Neural cell (in vitro differentiated cells): ENCODE data around the gene KBTBD12. TPM values are rescaled to one million over a fixed set of nuclear protein-coding genes. Genes with fewer than 3 reads are reported as not detected.

ENCODE experiments used
- H2AFZ ChIP-seq: fragments of 200-600, 300-800 bp; sonication (generic), shearing (Covaris generic); 2 replicates; pipeline ENCODE4 v1.6.0; 2014; ENCODE audit warnings: low read depth, mild to moderate bottlenecking, antibody characterized with exemption, low read length, moderate library complexity
- H3F3A ChIP-seq: fragments of 200-600 bp; shearing (Covaris generic); 2 replicates; pipeline ENCODE4 v1.6.1; 2016; ENCODE audit warnings: mild to moderate bottlenecking, moderate library complexity, mixed read lengths, antibody characterized with exemption, low read length; ENCODE audit not compliant: insufficient read depth, poor library complexity, severe bottlenecking
- H3K27ac ChIP-seq: fragments of 200-600, 300-800 bp; sonication (generic), shearing (Covaris generic); 2 replicates; pipeline ENCODE4 v1.5.1; 2014; ENCODE audit warnings: mild to moderate bottlenecking, low read length, moderate library complexity
- H3K27me3 ChIP-seq: fragments of 300-800, 200-600 bp; sonication (generic), shearing (Covaris generic); 2 replicates; pipeline ENCODE4 v1.6.0; 2014; ENCODE audit warnings: mild to moderate bottlenecking, low read depth, low read length, moderate library complexity; ENCODE audit not compliant: insufficient read depth
- H3K36me3 ChIP-seq: fragments of 300-800, 200-600 bp; sonication (generic), shearing (Covaris generic); 2 replicates; pipeline ENCODE4 v1.5.1; 2014; ENCODE audit warnings: mild to moderate bottlenecking, antibody characterized with exemption, low read length, moderate library complexity; ENCODE audit not compliant: insufficient read depth
- H3K4me2 ChIP-seq: fragments of 300-800, 200-600 bp; sonication (generic), shearing (Covaris generic); 2 replicates; pipeline ENCODE4 v1.6.0; 2014; ENCODE audit warnings: mild to moderate bottlenecking, low read length
- H3K4me3 ChIP-seq: fragments of 300-800, 200-600 bp; sonication (generic), shearing (Covaris generic); 2 replicates; pipeline ENCODE4 v1.5.1; 2014; ENCODE audit warnings: mild to moderate bottlenecking, low read length, moderate library complexity
- H3K79me2 ChIP-seq: fragments of 200-600 bp; shearing (Covaris generic); replicated peaks from 2 replicates; pipeline ENCODE4 v1.6.0; 2014; ENCODE audit warnings: mild to moderate bottlenecking, low read length, moderate library complexity; ENCODE audit not compliant: insufficient read depth
- H3K9ac ChIP-seq: fragments of 300-800, 200-600 bp; sonication (generic), shearing (Covaris generic); 2 replicates; pipeline ENCODE4 v1.6.1; 2016; ENCODE audit warnings: mild to moderate bottlenecking, low read length, mixed read lengths
- H3K9me2 ChIP-seq: fragments of 200-600 bp; shearing (Covaris generic); 2 replicates; pipeline ENCODE4 v1.6.1; 2016; ENCODE audit warnings: mild to moderate bottlenecking, low read length, mixed read lengths; ENCODE audit not compliant: insufficient read depth
- H3K9me3 ChIP-seq: fragments of 200-600, 300-800 bp; sonication (generic), shearing (Covaris generic); 2 replicates; pipeline ENCODE4 v1.6.1; 2016; ENCODE audit warnings: mild to moderate bottlenecking, mixed run types, low read length, moderate library complexity, mixed read lengths
- H4K20me1 ChIP-seq: fragments of 200-600 bp; shearing (Covaris generic); 2 replicates; pipeline ENCODE4 v1.6.1; 2016; ENCODE audit warnings: mild to moderate bottlenecking, mixed run types; ENCODE audit not compliant: insufficient read depth
- EP300 ChIP-seq: fragments of 450-650 bp; conservative IDR thresholded peaks from 2 replicates; pipeline ENCODE4 v1.6.1; 2014; ENCODE audit warnings: antibody characterized with exemption, mild to moderate bottlenecking, moderate library complexity; ENCODE audit not compliant: poor library complexity, severe bottlenecking
- EZH2 ChIP-seq: fragments of 200-600, 300-800 bp; shearing (Covaris generic), sonication (generic); IDR thresholded peaks from 2 replicates; pipeline ENCODE4 v1.6.1; 2014; ENCODE audit warnings: antibody characterized with exemption, low read length, borderline replicate concordance, mild to moderate bottlenecking; ENCODE audit not compliant: insufficient read depth, poor library complexity, severe bottlenecking
- MXI1 ChIP-seq: fragments of 450-650 bp; conservative IDR thresholded peaks from 2 replicates; pipeline ENCODE4 v1.6.1; 2014; ENCODE audit warnings: antibody characterized with exemption, mild to moderate bottlenecking; ENCODE audit not compliant: poor library complexity, severe bottlenecking
- POLR2AphosphoS5 ChIP-seq: IDR thresholded peaks from 2 replicates; pipeline ENCODE4 v1.6.1; 2012
- RAD21 ChIP-seq: fragments of 450-650 bp; conservative IDR thresholded peaks from 2 replicates; pipeline ENCODE4 v1.6.1; 2014; ENCODE audit warnings: antibody characterized with exemption, mild to moderate bottlenecking, moderate library complexity
- SMC3 ChIP-seq: fragments of 450-650 bp; conservative IDR thresholded peaks from 2 replicates; pipeline ENCODE4 v1.6.1; 2014; ENCODE audit warnings: antibody characterized with exemption, mild to moderate bottlenecking, moderate library complexity; ENCODE audit not compliant: poor library complexity
- TAF1 ChIP-seq: IDR thresholded peaks from 2 replicates; pipeline ENCODE4 v1.6.1; 2012; ENCODE audit warnings: low read depth
- polyA plus RNA-seq: library from polyadenylated mRNA; depleted of rRNA; stranded (reverse); fragments of >200 nt; gene quantifications from 2 replicates; pipeline ENCODE4 v1.2.3, GENCODE V29; 2014
- TF ChIP-seq, protein P1 (sequence below): IDR thresholded peaks from 2 replicates; pipeline ENCODE4 v1.6.1; 2012; ENCODE audit warnings: borderline replicate concordance
- TF ChIP-seq, protein P2 (sequence below): fragments of 450-650 bp; IDR thresholded peaks from 2 replicates; pipeline ENCODE4 v1.5.1; 2014; ENCODE audit warnings: antibody characterized with exemption, mild to moderate bottlenecking, moderate library complexity; ENCODE audit not compliant: poor library complexity, severe bottlenecking

The KBTBD12 gene
- polyA plus RNA-seq, 1 donor from 2014 or later: not detected

DNA sequence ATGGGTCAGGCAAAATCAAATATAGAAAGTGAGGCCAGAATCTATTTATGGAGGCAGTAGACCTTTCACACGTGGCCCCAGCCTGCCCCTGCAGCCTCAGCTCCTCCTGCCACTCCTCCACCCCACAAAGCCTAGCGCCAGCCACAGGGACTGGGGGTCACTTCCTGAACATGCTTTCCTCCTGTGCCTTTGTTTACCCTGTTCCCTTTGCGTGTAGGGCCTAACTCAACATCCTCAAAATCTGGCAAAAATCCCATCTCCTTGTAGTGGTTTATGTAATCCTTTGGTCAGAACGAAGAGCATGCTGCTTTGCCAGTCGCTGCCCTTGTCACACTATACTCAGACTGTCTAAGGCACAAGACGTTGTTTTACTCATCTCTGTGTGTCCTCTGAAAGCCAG is 39.6 kb downstream of the KBTBD12 start:
- no peaks in the 10 kb centered on the region for H3K9me2 ChIP-seq
- no peak overlapping the region for H3K9ac ChIP-seq
- H4K20me1 ChIP-seq: no peaks in the 10 kb centered on the region
- no peak overlapping the region for H3K4me3 ChIP-seq
- no peaks in the 10 kb centered on the region for H3K9me3 ChIP-seq
- H3K36me3 ChIP-seq: no peaks in the 10 kb centered on the region
- H3K4me2 ChIP-seq: no peak overlapping the region
- no peak overlapping the region for H3K27ac ChIP-seq
- H3F3A ChIP-seq: no peaks in the 10 kb centered on the region
- no peaks in the 10 kb centered on the region for H3K79me2 ChIP-seq
- no peaks in the 10 kb centered on the region for H3K27me3 ChIP-seq
- TF ChIP-seq EP300: no peak
- no peak for TF ChIP-seq TAF1
- TF ChIP-seq RAD21: no peak
- no peak for TF ChIP-seq MXI1
- TF ChIP-seq, protein P1, sequence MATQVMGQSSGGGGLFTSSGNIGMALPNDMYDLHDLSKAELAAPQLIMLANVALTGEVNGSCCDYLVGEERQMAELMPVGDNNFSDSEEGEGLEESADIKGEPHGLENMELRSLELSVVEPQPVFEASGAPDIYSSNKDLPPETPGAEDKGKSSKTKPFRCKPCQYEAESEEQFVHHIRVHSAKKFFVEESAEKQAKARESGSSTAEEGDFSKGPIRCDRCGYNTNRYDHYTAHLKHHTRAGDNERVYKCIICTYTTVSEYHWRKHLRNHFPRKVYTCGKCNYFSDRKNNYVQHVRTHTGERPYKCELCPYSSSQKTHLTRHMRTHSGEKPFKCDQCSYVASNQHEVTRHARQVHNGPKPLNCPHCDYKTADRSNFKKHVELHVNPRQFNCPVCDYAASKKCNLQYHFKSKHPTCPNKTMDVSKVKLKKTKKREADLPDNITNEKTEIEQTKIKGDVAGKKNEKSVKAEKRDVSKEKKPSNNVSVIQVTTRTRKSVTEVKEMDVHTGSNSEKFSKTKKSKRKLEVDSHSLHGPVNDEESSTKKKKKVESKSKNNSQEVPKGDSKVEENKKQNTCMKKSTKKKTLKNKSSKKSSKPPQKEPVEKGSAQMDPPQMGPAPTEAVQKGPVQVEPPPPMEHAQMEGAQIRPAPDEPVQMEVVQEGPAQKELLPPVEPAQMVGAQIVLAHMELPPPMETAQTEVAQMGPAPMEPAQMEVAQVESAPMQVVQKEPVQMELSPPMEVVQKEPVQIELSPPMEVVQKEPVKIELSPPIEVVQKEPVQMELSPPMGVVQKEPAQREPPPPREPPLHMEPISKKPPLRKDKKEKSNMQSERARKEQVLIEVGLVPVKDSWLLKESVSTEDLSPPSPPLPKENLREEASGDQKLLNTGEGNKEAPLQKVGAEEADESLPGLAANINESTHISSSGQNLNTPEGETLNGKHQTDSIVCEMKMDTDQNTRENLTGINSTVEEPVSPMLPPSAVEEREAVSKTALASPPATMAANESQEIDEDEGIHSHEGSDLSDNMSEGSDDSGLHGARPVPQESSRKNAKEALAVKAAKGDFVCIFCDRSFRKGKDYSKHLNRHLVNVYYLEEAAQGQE: no peak
- no peak for TF ChIP-seq POLR2AphosphoS5
- no peak for TF ChIP-seq EZH2
- TF ChIP-seq, protein P2, sequence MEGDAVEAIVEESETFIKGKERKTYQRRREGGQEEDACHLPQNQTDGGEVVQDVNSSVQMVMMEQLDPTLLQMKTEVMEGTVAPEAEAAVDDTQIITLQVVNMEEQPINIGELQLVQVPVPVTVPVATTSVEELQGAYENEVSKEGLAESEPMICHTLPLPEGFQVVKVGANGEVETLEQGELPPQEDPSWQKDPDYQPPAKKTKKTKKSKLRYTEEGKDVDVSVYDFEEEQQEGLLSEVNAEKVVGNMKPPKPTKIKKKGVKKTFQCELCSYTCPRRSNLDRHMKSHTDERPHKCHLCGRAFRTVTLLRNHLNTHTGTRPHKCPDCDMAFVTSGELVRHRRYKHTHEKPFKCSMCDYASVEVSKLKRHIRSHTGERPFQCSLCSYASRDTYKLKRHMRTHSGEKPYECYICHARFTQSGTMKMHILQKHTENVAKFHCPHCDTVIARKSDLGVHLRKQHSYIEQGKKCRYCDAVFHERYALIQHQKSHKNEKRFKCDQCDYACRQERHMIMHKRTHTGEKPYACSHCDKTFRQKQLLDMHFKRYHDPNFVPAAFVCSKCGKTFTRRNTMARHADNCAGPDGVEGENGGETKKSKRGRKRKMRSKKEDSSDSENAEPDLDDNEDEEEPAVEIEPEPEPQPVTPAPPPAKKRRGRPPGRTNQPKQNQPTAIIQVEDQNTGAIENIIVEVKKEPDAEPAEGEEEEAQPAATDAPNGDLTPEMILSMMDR: no peak
- no peak for TF ChIP-seq SMC3
- H2AFZ ChIP-seq: no peak overlapping the region

DNA sequence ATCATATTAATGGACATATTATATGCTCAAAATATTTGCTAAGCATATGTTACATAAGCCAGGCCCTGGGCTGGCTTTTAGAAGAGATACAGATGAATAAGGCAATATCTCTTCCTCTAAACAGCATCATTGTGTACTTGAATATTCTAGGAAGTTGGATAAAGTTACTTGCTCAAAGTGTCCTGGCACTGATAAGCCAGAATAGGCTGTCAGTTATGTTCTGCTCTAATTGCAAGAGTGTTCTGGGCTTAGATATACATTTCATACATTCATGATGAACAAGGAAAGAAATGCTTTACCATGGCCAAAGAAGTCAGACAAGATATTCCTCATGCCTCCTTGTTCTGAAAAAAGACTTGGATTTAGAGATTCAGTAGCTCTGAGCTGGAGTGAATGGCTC is 40.7 kb downstream of the KBTBD12 start:
- Histone ChIP-seq H3K4me2 (no peak overlapping the region), H3F3A (no peaks in the 10 kb centered on the region), H3K9me2 (no peaks in the 10 kb centered on the region), H3K9ac (no peak overlapping the region), H3K79me2 (no peaks in the 10 kb centered on the region), H3K9me3 (no peaks in the 10 kb centered on the region), H3K4me3 (no peak overlapping the region), H3K27ac (no peak overlapping the region), H3K27me3 (no peaks in the 10 kb centered on the region), H3K36me3 (no peaks in the 10 kb centered on the region), H2AFZ (no peak overlapping the region), H4K20me1 (no peaks in the 10 kb centered on the region)
- TF ChIP-seq, protein P2: no peak
- TF ChIP-seq RAD21 (no peak), POLR2AphosphoS5 (no peak), TAF1 (no peak), EP300 (no peak), MXI1 (no peak), SMC3 (no peak), EZH2 (no peak)
- TF ChIP-seq, protein P1: no peak
